ENCODE measurements around the gene RAB3GAP2.
"Not testable (repeated sequence)": the region's sequence is repeated elsewhere in the genome, so short reads cannot be mapped to it uniquely, and the experiment has no call there.

Gene RAB3GAP2

GRCh38 chr1:220283625-220284024 is 11.4 kb upstream of the RAB3GAP2 start:
- DNase-seq (ENCODE audit: low spot score): no peak

GRCh38 chr1:220281159-220281574 is 8.9 kb upstream of the RAB3GAP2 start:
- no peak for DNase-seq (ENCODE audit: low spot score)

DNA sequence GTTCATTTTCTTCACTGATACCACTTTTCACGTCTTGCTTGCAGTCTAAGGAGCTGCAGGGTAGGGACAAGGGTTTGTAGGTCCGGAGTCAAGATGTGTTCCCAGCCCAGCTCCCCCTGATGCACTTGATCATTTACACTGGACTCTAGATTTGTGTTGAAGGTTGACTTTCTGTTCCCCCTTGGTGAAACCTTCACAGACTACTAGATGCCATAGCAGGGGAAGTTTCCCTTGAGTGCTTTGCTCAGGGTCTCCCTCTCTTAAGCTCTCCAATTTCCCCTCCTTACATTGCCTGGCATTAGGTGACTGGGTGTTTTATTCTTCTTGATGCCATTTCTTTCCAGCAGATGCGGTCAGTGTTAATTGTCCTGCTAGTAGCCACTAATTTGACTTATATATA is 8.0 kb upstream of the RAB3GAP2 start:
- DNase-seq (ENCODE audit: low spot score): no peak

- DNase-seq (ENCODE audit: low spot score): no peak
These were observed 6.7 kb upstream of the RAB3GAP2 start for GRCh38 chr1:220278991-220279390.

- no peak for DNase-seq (ENCODE audit: low spot score)
These were observed 3.2 kb upstream of the RAB3GAP2 start for GRCh38 chr1:220275430-220275829.

DNA sequence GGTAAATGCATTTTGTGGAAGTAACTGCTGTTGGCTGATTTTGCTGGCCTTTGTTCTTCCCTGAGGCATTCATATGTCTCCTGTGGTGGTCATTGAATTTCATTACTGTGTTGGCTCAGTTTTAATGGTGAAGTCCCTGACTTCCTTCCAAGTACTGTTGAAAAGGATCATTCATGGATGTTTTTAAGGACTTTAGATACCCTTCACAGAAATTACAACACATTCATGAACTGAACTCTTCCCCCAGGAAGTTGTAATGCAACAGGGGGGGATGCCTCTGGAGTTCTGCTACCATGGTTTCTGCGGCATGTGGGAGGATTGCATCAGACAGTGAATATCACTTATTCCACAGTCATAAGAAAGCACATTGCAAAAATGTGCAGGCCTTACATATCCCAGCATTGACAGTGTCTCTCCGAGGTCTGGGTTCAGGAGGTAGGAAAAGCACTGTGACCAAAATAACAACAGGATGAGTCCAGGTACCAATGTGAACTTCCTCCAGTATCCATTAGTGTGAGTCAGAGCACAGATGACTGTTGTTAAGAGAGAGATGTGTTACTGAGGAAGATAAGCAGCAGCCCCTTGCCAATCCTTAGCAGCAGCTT is 2.1 kb upstream of the RAB3GAP2 start:
- DNase-seq (ENCODE audit: low spot score): peak; percentile 68

GRCh38 chr1:220272841-220273090 is 513 bp upstream of the RAB3GAP2 start:
- no peak for DNase-seq (ENCODE audit: low spot score)

- DNase-seq (ENCODE audit: low spot score): no peak
These were observed 577 bp downstream of the RAB3GAP2 start for GRCh38 chr1:220271706-220272046.

GRCh38 chr1:220269036-220269435 is 3.2 kb downstream of the RAB3GAP2 start:
- no peak for DNase-seq (ENCODE audit: low spot score)

DNA sequence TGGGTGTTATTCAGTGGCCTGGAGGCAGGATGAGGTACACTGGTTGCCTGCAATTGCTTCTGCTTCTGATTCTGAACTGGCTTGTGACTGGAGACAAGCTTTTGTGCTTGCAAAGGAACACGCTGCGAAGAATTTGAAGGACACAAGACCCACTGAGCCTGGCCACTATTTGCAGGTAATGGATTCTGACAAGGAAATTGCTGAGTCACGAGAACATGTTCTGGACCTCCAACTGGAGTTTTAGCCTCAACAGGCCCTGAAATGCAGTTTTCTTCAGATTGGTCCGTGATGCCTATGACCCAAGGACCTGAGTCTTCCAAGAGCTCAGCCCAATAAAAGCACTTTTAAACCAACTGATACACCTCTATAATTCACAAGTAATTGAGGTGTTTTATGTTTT is 4.6 kb downstream of the RAB3GAP2 start:
- no peak for DNase-seq (ENCODE audit: low spot score)

- DNase-seq (ENCODE audit: low spot score): not testable (repeated sequence)
These were observed 12.0 kb downstream of the RAB3GAP2 start for GRCh38 chr1:220260228-220260627.

- DNase-seq (ENCODE audit: low spot score): not testable (repeated sequence)
These were observed 12.5 kb downstream of the RAB3GAP2 start for GRCh38 chr1:220259756-220260155.

DNA sequence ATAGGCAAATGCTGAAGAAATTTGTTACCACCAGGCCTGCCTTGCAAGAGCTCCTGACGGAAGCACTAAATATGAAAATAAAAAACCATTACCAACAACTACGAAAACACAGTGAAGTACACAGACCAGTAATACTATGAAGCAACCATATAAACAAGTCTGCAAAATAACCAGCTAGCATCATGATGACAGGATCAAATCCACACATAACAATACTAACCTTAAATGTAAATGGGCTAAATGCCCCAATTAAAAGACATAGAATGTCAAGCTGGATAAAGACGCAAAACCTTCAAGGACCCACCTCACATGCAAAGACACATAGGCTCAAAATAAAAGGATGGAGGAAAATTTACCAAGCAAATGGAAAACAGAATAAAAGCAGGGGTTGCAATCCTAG is 16.1 kb downstream of the RAB3GAP2 start:
- not testable (repeated sequence) for DNase-seq (ENCODE audit: low spot score)

DNA sequence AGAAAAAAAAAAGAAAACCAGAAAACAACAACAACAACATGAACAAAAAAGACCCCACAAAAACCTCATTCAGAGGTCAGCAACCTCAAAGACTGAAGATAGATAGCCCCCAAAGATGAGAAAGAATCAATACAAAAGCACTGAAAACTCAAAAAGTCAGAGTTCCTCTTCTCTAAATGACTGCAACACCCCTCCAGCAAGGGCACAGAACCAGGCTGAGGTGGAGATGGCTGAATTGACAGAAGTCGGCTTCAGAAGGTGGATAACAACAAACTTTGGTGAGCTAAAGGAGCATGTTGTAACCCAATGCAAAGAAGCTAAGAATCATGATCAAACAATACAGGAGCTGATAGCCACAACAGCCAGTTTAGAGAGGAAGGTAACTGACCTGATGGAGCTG is 17.0 kb downstream of the RAB3GAP2 start:
- DNase-seq (ENCODE audit: low spot score): no peak

GRCh38 chr1:220253290-220253689 is 19.0 kb downstream of the RAB3GAP2 start:
- DNase-seq (ENCODE audit: low spot score): not testable (repeated sequence)

DNA sequence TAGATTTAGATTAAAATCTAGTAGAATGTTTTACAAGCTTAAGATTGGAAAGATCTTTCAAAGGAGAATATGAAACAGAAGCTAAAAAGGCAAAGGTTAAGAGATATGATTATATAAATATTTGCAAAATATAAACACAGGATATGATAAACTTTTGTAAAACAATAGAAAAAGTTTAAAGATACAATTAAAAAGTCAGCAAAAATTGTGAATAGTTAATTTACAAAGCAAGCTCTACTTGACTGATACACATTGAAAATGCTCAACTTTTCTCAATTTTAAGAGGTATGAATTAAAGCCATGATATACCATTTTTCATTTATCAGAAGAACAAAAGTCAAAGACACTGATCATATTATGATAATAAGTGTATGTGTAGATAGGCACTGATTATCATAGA is 21.0 kb downstream of the RAB3GAP2 start:
- no peak for DNase-seq (ENCODE audit: low spot score)

GRCh38 chr1:220250681-220251080 is 21.6 kb downstream of the RAB3GAP2 start:
- DNase-seq (ENCODE audit: low spot score): no peak

DNA sequence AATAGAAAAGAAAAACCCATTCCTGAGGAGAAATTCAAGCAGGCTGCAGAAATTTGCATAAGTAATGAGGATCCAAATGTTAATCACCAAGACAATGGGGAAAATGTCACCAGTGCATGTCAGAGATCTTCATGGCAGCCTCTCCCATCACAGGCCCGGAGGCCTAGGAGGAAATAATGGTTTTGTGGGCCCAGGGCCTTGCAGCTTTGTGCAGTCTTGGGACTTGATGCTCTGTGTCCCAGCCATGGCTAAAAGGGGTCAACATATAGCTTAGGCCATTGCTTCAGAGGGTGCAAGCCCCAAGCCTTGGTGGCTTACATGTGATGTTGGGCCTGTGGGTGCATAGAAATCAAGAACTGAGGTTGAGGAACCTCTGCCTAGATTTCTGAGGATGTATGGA is 22.7 kb downstream of the RAB3GAP2 start:
- DNase-seq (ENCODE audit: low spot score): no peak

- not testable (repeated sequence) for DNase-seq (ENCODE audit: low spot score)
These were observed 23.5 kb downstream of the RAB3GAP2 start for GRCh38 chr1:220248715-220249265.

- not testable (repeated sequence) for DNase-seq (ENCODE audit: low spot score)
These were observed 26.4 kb downstream of the RAB3GAP2 start for GRCh38 chr1:220245900-220246299.

GRCh38 chr1:220243947-220244346 is 28.3 kb downstream of the RAB3GAP2 start:
- DNase-seq (ENCODE audit: low spot score): no peak

DNA sequence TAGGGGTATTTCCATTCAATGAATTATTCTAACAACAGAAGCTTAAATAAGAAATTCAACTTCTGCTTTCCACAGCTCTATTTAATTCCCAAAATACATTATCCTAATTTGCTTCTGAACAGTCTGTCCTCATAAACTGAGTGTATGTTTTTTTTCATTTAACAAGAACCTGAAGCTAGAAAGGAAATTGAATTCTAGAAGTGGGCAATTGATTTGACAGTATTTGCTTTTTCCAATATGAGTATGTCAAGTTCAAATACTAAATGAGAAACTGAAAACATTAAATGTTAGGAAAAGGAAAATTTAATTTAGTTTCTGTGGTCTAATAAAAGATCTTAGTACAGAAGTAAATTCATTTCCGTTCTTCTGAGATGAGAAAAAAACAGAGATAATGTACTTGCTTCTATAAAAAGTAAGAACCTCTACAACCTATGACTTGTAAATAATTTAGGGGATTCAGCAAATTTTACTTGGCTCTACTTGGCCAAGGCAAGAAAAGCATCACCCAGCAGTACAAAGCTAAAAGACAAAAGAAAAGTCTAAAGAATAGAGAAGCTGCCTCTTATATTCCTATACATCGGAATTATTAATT is 31.1 kb downstream of the RAB3GAP2 start:
- DNase-seq (ENCODE audit: low spot score): no peak

DNA sequence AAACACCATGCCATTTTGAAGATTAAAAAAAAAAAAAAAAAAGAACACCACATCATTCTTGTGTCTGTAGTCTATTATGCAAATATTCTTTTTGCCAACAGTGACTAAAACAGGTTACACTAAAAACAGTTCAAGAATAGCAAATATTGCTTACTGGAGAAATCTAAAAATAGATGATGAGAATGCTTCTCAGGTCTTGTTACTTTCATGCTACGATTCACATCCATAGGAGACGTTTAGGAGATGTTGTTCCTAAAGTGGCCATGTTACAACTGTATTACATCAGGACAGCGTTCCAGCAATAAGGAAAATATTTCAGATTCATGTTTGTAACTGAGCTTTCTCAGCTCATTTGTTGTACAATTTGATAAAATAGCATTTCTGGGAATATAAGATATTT is 32.3 kb downstream of the RAB3GAP2 start:
- no peak for DNase-seq (ENCODE audit: low spot score)

GRCh38 chr1:220239213-220239612 is 33.0 kb downstream of the RAB3GAP2 start:
- DNase-seq (ENCODE audit: low spot score): no peak

Measured in COLO829 (cell line).